Measurements from ENCODE around the gene BFSP2.

Gene BFSP2

GRCh38 chr3:133386876-133387275, 13.0 kb upstream of the BFSP2 start:
- Histone ChIP-seq H3K9ac (ENCODE audit: low read depth, low read length, poor library complexity, severe bottlenecking) (no peak overlapping the region), H3K27me3 (ENCODE audit: insufficient read depth, low read length, poor library complexity, severe bottlenecking) (no peaks in the 10 kb centered on the region), H3K9me2 (replicated peaks; ENCODE audit: low read depth, low read length) (no peaks in the 10 kb centered on the region), H3K4me3 (ENCODE audit: low read length, poor library complexity, severe bottlenecking) (no peak overlapping the region), H3K9me3 (ENCODE audit: insufficient read depth, low read depth, low read length) (no peaks in the 10 kb centered on the region), H4K20me1 (ENCODE audit: insufficient read depth, low read length, poor library complexity, severe bottlenecking) (no peaks in the 10 kb centered on the region), H3K36me3 (ENCODE audit: insufficient read depth, low read length) (no peaks in the 10 kb centered on the region), H3K4me2 (ENCODE audit: low read depth, low read length, poor library complexity, severe bottlenecking) (no peak overlapping the region), H3K4me1 (ENCODE audit: insufficient read depth, low read length, poor library complexity, severe bottlenecking) (no peaks in the 10 kb centered on the region), H3F3A (ENCODE audit: low read depth) (no peaks in the 10 kb centered on the region), H3K79me2 (ENCODE audit: insufficient read depth, low read length) (no peaks in the 10 kb centered on the region), H2AFZ (ENCODE audit: low read length) (peak overlapping the region; percentile 31; the same call in 1 of the 2 replicates)
- peak; percentile 46 for TF ChIP-seq CTCF (conservative IDR thresholded peaks at IDR 0.05; ENCODE audit: low read length)
- no peak for TF ChIP-seq EZH2phosphoT487 (IDR thresholded peaks at IDR 0.05; ENCODE audit: borderline replicate concordance)

- H3K79me2 ChIP-seq (ENCODE audit: insufficient read depth, low read length), result no peaks in the 10 kb centered on the region
- H3K9ac ChIP-seq (ENCODE audit: low read depth, low read length, poor library complexity, severe bottlenecking), result no peak overlapping the region
These were observed 12.5 kb upstream of the BFSP2 start for GRCh38 chr3:133387341-133387740.

GRCh38 chr3:133388696-133389395, 11.0 kb upstream of the BFSP2 start:
- Histone ChIP-seq H3K79me2 (ENCODE audit: insufficient read depth, low read length) (no peaks in the 10 kb centered on the region), H3K9me2 (replicated peaks; ENCODE audit: low read depth, low read length) (no peaks in the 10 kb centered on the region), H3K9ac (ENCODE audit: low read depth, low read length, poor library complexity, severe bottlenecking) (no peak overlapping the region), H3K9me3 (ENCODE audit: insufficient read depth, low read depth, low read length) (no peaks in the 10 kb centered on the region), H3F3A (ENCODE audit: low read depth) (no peaks in the 10 kb centered on the region), H2AFZ (ENCODE audit: low read length) (no peak overlapping the region), H3K4me3 (ENCODE audit: low read length, poor library complexity, severe bottlenecking) (no peak overlapping the region), H3K36me3 (ENCODE audit: insufficient read depth, low read length) (no peaks in the 10 kb centered on the region), H3K27me3 (ENCODE audit: insufficient read depth, low read length, poor library complexity, severe bottlenecking) (no peaks in the 10 kb centered on the region), H3K4me2 (ENCODE audit: low read depth, low read length, poor library complexity, severe bottlenecking) (no peak overlapping the region), H4K20me1 (ENCODE audit: insufficient read depth, low read length, poor library complexity, severe bottlenecking) (no peaks in the 10 kb centered on the region), H3K4me1 (ENCODE audit: insufficient read depth, low read length, poor library complexity, severe bottlenecking) (peaks cover 3% of the 10 kb centered on the region)
- TF ChIP-seq CTCF (conservative IDR thresholded peaks at IDR 0.05; ENCODE audit: low read length), result no peak
- TF ChIP-seq EZH2phosphoT487 (IDR thresholded peaks at IDR 0.05; ENCODE audit: borderline replicate concordance), result no peak

More at GRCh38 chr3:133387341-133387740, 12.5 kb upstream of the BFSP2 start:
- H3K4me2 ChIP-seq (ENCODE audit: low read depth, low read length, poor library complexity, severe bottlenecking), result no peak overlapping the region
- no peaks in the 10 kb centered on the region for H3K27me3 ChIP-seq (ENCODE audit: insufficient read depth, low read length, poor library complexity, severe bottlenecking)
- no peaks in the 10 kb centered on the region for H3K9me2 ChIP-seq (replicated peaks; ENCODE audit: low read depth, low read length)
- H3K4me3 ChIP-seq (ENCODE audit: low read length, poor library complexity, severe bottlenecking), result no peak overlapping the region
- no peak for TF ChIP-seq EZH2phosphoT487 (IDR thresholded peaks at IDR 0.05; ENCODE audit: borderline replicate concordance)
- no peak; the same call in 1 of the 2 replicates for TF ChIP-seq CTCF (conservative IDR thresholded peaks at IDR 0.05; ENCODE audit: low read length)
- no peaks in the 10 kb centered on the region for H3K4me1 ChIP-seq (ENCODE audit: insufficient read depth, low read length, poor library complexity, severe bottlenecking)
- no peaks in the 10 kb centered on the region for H3F3A ChIP-seq (ENCODE audit: low read depth)
- peak overlapping the region; percentile 31; the same call in 1 of the 2 replicates for H2AFZ ChIP-seq (ENCODE audit: low read length)
- no peaks in the 10 kb centered on the region for H4K20me1 ChIP-seq (ENCODE audit: insufficient read depth, low read length, poor library complexity, severe bottlenecking)
- no peaks in the 10 kb centered on the region for H3K9me3 ChIP-seq (ENCODE audit: insufficient read depth, low read depth, low read length)
- H3K36me3 ChIP-seq (ENCODE audit: insufficient read depth, low read length), result no peaks in the 10 kb centered on the region
